ENCODE data around the gene FHIT.
"Not testable (repeated sequence)": the region's sequence is repeated elsewhere in the genome, so short reads cannot be mapped to it uniquely, and the experiment has no call there.

Gene FHIT

DNA sequence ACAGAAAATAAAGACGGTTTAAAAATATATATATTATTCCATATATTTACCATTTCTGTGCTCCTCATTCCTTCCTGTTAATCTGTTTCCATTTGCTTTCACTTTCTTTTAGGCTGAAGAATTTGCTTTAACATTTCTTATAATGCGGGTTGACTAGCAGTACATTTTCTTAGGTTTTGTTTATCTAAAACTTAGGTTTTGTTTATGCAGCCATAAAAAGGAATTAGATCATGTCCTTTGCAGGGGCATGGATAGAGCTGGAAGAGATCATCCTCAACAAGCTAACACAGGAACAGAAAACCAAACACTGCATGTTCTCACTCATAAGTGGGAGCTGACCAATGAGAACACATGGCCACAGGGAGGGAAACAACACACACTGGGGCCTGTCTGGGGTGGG is 578.1 kb downstream of the FHIT start:
- no peak for DNase-seq

- DNase-seq = not testable (repeated sequence)
Measured at GRCh38 chr3:60672337-60672736, 578.9 kb downstream of the FHIT start.

DNA sequence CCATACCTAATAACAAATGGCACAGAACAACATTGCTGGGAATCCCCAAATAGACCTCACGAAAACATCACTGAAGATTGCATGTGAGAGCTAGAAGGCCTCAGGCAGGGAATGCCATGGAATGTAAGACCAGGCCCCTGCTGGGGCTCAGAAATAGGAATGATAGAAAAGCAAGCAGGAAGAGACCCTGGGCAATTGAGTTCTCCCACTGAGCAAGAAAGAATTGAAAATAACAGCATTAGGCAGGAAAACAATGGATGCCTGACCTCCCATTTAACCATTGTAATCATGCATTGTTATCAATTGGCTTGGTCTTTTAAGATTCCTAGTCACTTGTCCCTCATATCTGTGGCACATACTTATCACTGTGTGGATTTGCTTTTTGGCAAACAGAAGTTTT is 581.6 kb downstream of the FHIT start:
- no peak for DNase-seq

DNA sequence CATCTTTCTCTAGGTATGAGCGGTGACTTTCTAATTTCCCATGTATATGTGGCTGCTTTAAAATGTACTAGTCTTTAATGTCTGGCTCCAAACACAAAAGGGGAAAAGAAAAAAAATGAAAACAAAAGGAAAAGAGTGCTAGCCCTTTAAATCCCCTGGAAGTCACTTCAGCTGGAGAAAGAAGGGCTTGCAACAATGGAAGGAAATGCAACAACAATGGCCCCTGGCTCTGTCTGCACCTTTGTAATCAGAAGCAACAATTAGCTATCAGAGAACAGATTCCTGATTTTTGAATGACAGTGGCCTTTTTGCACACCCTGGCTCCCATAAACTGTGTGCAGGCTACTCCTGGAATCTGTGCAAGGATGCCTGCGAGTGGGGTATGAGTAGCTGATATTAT is 591.2 kb downstream of the FHIT start:
- DNase-seq = no peak

GRCh38 chr3:60659098-60659497 is 592.2 kb downstream of the FHIT start:
- DNase-seq = no peak

DNA sequence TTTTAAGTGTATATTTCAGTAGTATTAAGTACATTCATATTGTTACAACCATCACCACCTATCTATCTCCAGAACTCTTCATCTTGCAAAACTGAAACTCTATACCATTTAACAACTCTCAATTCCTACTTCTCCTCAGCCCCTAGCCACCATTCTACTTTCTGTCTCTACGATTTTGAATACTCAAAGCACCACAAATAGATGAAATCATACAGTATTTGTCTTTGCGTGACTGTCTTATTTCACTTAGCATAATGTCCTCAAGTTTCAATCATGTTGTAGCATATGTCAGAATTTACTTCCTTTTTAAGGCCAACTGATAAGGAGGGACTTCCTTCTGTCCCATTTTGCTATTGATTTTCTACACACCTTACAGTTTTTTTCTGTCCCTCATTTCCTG is 593.3 kb downstream of the FHIT start:
- DNase-seq = peak; percentile 15

- DNase-seq = peak; percentile 46
Measured at GRCh38 chr3:60652829-60653228, 598.4 kb downstream of the FHIT start.

- no peak for DNase-seq
Measured at GRCh38 chr3:60651799-60652198, 599.5 kb downstream of the FHIT start.

- no peak for DNase-seq
Measured at GRCh38 chr3:60650171-60650570, 601.1 kb downstream of the FHIT start.

DNA sequence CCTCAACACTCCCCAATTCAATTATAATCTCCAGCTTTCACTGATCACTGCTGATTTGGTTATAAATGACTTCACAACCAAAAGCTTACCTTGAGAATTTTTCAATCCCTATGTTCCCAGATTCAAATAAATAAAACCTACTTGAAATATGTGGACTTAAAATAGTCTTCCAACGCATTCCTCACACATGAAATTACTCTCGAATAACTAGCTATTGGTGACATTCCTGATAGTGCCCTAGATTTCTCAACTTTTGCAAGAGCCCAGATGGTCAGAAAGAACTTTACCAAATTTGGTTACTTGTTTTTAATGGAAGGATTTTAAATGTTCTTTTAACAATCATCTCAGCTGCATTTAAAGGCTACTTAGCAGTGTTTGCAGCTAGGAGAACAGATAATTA is 605.5 kb downstream of the FHIT start:
- DNase-seq = no peak

- no peak for DNase-seq
Measured at GRCh38 chr3:60643831-60644230, 607.4 kb downstream of the FHIT start.

DNA sequence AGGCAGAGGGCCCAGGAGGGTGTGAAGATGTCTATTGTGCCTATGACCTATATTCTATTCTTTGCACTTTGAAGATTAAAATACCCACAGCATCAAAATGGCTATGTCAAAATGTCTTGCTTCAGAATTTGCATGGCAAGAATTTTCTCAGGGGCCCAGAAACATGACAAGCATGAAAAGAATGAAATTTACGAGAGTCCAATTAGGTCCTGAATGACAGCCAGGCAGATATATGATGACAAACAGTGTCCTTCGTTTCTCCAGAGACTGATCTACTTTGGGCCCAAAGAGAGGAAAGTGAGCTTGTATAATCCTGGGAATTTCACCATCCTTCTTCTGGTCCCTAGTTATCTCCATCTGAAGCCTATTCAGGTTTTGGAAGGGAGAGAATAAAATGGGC is 609.9 kb downstream of the FHIT start:
- no peak for DNase-seq

DNA sequence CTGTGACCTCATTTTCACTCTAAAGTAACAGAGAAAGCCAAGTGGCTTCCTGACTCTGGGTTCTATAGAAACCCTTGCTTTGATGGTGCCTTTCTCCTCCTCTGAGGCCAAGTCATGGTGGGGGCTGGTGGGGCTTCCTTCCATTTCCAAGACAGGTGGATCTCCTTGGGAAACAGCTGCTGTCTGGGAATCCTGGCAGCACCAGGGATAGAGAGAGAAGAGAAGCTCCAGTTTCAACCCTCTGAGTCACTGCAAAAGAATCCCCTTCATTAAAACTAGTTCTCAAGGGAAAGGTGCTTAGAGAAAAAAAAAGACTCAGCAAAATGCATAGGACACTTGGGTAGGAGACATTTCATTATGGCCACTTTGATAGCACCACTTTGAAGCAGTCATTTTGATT is 614.4 kb downstream of the FHIT start:
- DNase-seq = no peak

GRCh38 chr3:60633644-60634043 is 617.6 kb downstream of the FHIT start:
- peak; percentile 17 for DNase-seq

DNA sequence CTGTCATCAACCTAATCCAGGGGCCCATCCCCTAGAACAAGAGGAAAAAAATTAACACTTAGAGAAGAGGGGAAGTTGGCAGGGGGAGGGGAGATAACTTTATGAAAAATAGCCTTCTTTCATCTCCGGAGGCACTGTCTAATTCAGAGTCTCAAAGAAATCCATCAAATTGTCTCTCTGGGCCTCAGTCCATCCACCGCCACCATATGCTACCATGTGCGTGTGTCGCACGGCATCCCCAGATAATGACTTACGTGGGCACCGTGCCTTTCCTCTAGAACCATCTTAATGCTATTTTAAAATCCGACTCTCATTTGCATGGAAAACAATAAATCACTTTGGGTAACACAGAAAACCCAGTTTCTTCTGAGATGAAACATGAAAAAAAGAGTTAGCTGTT is 619.7 kb downstream of the FHIT start:
- DNase-seq = no peak

DNA sequence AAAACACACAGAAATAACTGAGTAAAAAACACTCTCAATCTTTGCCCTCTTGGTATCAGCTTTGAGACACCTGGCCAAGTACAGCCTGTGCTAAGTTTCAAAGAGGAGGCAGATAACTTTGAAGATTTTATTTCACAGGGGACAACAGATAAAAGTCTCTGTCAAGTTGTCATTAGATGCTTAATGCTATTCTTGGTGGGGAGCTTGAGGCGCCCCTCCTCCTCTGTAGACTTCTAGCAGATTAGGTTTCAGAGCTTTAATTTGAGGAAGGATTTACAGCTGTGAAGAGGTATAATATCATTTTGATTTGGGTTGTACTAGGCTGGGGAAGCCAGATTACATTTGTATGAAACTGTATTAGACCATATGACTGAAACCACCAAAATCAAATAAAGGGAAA is 620.3 kb downstream of the FHIT start:
- DNase-seq = no peak

DNA sequence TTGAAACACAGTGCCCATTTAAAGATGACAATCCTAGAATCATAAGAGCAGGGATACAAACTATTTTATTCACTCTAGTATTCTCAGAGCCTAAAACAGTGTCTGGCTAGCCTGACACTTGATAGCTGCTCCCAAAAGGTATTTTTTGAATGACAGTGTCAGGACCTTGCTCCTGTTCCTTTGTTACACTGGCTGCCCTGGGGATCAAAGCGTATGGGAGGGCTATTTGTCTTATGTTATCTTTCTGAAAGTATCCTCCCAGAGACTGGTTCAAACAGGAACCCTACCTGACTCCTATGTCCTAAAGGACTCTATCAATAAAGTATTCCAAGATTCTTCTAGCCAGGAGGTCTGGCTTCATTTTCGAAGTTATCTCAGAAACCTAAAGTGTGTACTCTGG is 621.4 kb downstream of the FHIT start:
- no peak for DNase-seq

DNA sequence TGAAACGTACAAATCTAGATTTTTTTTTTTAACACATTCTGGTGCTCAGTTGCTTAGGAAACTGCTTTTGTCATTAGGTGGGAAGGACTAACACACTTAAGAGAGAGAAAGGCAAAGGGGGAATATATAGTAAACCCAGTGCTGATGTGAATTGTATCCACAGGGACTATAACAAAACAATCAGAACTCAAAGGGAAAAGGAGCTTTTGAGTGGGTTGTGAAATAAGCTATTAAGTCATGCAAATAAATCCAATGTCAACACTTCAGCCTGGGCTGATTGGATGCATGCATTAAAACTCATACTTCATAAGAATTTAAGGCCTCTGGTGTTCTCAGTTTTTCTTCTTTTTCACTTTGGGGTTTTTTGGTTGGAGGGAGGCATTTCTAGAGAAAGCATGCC is 628.9 kb downstream of the FHIT start:
- no peak for DNase-seq

DNA sequence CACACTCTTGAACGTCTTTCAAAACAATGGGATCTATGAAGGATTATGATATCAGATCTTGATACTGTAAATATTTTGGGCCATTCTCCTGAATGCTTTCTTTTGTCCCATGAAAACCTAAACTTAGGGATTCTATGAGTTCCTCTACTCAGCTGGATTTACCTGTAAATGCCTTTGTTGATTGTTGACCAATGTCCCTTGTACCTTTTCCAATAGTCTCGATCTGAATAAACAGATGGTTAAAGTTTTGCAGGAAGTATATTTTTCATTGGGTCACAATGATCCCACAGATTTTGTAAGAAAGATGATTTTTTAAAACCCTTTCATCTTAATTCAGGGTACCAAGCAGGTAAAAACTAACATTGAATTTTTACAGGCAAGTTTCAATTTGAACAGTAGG is 634.1 kb downstream of the FHIT start:
- DNase-seq = no peak

- no peak for DNase-seq
Measured at GRCh38 chr3:60613769-60614303, 637.4 kb downstream of the FHIT start.

DNA sequence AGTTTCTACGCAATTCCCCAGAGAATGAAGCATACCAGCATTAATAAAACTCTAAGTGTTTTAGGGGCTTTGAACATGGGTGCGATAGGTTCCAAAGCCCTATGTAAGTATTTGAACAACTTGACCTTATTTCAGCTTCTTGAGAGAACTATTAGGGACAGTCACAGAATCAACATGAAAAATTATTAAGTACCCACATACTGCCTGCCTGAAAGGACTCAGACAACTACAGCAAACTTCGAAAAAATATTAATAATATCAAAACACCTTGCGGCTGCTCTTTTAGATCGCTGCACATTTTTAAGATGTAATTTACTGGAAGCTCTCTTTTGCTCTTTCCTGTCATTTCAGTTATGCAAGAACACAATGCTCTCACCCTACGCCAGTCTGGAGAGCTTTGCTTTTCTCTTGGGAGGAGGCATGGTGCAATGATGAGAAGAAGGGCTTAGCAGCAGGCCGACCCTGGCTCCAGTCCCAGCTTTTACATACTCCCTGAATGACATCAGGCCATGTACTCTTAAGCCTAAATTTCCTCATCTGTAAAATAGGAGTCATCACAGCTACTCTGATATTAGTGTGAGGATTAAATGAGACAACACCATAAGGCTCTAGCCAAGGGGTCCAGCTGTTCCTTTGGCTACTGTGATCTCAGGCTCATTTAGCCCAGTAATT is 640.7 kb downstream of the FHIT start:
- no peak for DNase-seq

GRCh38 chr3:60609446-60609845 is 641.8 kb downstream of the FHIT start:
- no peak for DNase-seq

- DNase-seq = no peak
Measured at GRCh38 chr3:60603860-60604259, 647.4 kb downstream of the FHIT start.

DNA sequence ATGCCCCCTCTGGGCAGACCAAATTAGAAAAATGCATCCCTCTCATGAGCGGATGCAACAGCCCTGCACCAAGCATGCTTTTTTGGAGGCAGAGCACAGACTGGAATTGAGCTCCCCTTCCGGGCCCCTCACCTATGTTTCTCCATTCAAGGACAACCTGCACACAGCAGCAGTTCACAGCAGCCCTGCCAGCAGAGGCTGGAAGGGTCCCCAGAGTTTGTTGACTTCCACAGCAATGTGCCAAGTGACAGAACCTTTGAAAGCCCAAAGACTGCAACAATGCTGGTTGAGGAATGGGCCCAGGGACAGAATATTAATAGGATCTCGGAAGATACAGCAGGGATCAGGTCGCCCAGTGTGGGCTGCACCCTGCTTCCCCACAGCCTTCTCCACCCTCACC is 650.4 kb downstream of the FHIT start:
- no peak for DNase-seq

DNA sequence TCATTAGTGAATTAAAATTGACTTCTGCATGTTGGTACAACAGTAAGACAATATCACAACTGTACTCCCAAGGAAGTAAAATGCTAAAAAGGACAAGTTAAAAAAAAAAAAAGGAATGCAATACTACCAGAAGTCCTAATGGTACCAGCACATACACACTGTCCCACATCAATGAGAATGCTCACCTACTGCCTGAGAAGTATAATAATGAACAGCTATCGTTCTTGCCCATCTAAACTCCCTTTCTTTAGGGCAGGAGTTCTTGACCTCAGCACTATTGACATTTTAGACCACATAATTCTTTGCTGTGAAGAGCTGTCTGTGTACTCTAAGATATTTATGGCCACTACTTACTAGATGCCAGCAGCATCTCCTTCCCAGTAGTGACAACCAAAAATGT is 651.7 kb downstream of the FHIT start:
- no peak for DNase-seq
